Cortex of kidney (tissue), 1 donor: Measurements from ENCODE around the gene ZNF281.

Experiments
- DNase-seq: peaks from one replicate; lab custom pipeline; 2025; lab: John Stamatoyannopoulos, UW

The ZNF281 gene

GRCh38 chr1:200391747-200392146 lies 18.1 kb downstream of the ZNF281 start:
- DNase-seq: no peak

GRCh38 chr1:200388791-200389190 lies 21.0 kb downstream of the ZNF281 start:
- no peak for DNase-seq

GRCh38 chr1:200386416-200386815 lies 23.4 kb downstream of the ZNF281 start:
- no peak for DNase-seq

- DNase-seq: no peak
These were observed 24.9 kb downstream of the ZNF281 start for GRCh38 chr1:200384818-200385390.

- DNase-seq: no peak
These were observed 28.4 kb downstream of the ZNF281 start for GRCh38 chr1:200381256-200381984.

GRCh38 chr1:200380589-200381021 lies 29.2 kb downstream of the ZNF281 start:
- no peak for DNase-seq

GRCh38 chr1:200379940-200380588 lies 29.8 kb downstream of the ZNF281 start:
- no peak for DNase-seq

GRCh38 chr1:200379432-200379757 lies 30.4 kb downstream of the ZNF281 start:
- no peak for DNase-seq

GRCh38 chr1:200378096-200378495 lies 31.7 kb downstream of the ZNF281 start:
- no peak for DNase-seq

GRCh38 chr1:200376528-200376927 lies 33.3 kb downstream of the ZNF281 start:
- DNase-seq: no peak

GRCh38 chr1:200374569-200375295 lies 35.1 kb downstream of the ZNF281 start:
- no peak for DNase-seq

- no peak for DNase-seq
These were observed 36.0 kb downstream of the ZNF281 start for GRCh38 chr1:200373811-200374231.

GRCh38 chr1:200372885-200373181 lies 37.0 kb downstream of the ZNF281 start:
- no peak for DNase-seq

GRCh38 chr1:200372095-200372884 lies 37.5 kb downstream of the ZNF281 start:
- no peak for DNase-seq

GRCh38 chr1:200369706-200370105 lies 40.1 kb downstream of the ZNF281 start:
- DNase-seq: no peak

- DNase-seq: no peak
These were observed 40.7 kb downstream of the ZNF281 start for GRCh38 chr1:200369131-200369530.

GRCh38 chr1:200368556-200368955 lies 41.3 kb downstream of the ZNF281 start:
- no peak for DNase-seq

GRCh38 chr1:200367841-200368534 lies 41.8 kb downstream of the ZNF281 start:
- no peak for DNase-seq

- no peak for DNase-seq
These were observed 43.1 kb downstream of the ZNF281 start for GRCh38 chr1:200366577-200367253.

- no peak for DNase-seq
These were observed 43.9 kb downstream of the ZNF281 start for GRCh38 chr1:200365897-200366426.

GRCh38 chr1:200364831-200365230 lies 45.0 kb downstream of the ZNF281 start:
- DNase-seq: no peak
